HG02840 (cell line): ENCODE measurements around the gene RTEL1.

ENCODE experiments used
- ATAC-seq: cut with Tn5 transposase; IDR thresholded peaks from one replicate; pipeline ENCODE4 v1.9.1; 2021; ENCODE audit warnings: mild to moderate bottlenecking, moderate library complexity, moderate number of reproducible peaks; ENCODE audit not compliant: unreplicated experiment, low FRiP score

RTEL1 gene

GRCh38 chr20:63686094-63686491 is 28.0 kb downstream of the RTEL1 start:
- no peak for ATAC-seq

DNA sequence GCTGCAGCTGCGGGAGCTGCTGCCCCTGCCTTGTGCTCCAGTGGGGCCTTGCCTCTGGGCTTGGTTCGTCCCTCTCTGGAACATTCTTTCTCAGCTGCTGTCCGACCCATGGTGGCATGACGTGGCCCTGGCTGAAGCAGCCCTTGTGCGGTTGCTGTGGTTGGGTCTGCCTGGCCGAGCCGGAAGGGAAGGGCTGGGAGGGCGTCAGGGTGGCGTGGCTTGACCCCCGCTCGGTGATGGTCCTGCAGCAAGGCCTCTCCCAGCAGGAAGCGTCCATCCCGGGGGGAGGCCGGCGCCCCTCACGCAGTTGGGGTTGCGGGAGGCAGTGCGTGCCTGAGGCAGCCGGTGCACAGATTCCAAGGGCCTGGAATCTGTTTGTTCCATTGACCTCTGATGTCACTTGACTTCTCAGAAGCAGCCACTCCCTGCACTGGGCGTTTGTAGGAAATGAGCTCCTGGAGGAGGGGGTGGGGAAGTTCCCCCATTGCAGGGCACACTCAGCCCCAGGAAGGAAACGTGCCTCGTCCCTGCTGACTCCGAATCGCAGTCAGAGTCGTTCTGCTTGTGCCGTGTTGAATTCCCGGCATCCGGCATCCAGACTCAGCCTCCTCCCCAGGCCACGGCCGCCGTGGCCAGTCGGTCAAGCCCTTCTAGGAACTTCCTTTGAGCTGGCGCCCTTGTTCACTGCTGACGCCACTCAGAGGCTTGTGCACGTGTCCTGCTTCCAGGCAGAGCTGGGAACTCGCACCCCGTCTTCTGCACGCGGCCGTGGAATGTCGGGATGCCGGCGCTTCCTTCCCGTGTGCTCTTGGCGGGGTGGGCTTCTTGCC is 28.6 kb downstream of the RTEL1 start:
- no peak for ATAC-seq

GRCh38 chr20:63687419-63688178 is 29.5 kb downstream of the RTEL1 start:
- ATAC-seq: no peak

- no peak for ATAC-seq
These were observed 30.3 kb downstream of the RTEL1 start for GRCh38 chr20:63688228-63689045.

GRCh38 chr20:63689046-63690002 is 31.2 kb downstream of the RTEL1 start:
- no peak for ATAC-seq

- no peak for ATAC-seq
These were observed 32.1 kb downstream of the RTEL1 start for GRCh38 chr20:63690003-63690897.

DNA sequence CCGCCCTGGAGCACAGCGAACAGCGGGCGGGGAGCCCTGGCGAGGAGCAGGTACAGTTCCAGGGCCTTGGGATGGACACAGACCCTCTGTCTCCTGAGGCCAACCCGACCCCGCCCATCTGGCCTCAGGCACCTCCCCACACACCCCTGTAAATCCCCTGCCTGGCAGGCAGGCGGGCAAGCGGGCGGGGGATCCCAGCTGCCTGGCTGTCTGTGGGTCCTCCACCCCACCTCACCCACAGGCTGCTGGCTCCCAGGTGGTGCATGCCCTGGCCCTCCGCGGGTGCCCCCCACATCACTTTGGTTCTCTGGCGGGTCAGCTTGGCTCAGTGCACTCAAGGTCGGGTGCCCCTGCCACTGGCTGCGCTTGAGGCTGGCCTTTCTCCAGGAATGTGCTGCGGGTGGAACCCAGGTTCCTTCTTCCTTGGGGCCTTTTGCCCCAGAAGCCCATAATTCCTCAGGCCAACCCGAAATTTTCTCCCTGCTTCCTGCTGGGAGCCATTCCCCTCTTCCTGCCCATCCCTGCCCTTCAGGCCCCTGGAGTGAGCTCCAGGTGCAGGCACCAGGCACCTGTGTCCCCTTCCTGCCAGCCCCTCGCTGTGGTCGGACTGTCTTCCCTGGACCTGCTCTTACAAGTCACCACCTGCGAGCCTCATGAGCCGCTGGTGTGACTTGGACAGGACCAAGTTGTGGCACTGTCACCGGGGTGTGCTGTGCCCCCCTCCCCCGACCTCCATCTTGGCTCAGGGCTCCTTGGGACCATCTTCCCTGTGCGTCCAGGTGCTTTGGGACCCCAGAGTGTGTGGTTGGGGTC is 33.0 kb downstream of the RTEL1 start:
- ATAC-seq: no peak

GRCh38 chr20:63691711-63692435 is 33.8 kb downstream of the RTEL1 start:
- ATAC-seq: no peak

GRCh38 chr20:63692436-63693082 is 34.4 kb downstream of the RTEL1 start:
- no peak for ATAC-seq

DNA sequence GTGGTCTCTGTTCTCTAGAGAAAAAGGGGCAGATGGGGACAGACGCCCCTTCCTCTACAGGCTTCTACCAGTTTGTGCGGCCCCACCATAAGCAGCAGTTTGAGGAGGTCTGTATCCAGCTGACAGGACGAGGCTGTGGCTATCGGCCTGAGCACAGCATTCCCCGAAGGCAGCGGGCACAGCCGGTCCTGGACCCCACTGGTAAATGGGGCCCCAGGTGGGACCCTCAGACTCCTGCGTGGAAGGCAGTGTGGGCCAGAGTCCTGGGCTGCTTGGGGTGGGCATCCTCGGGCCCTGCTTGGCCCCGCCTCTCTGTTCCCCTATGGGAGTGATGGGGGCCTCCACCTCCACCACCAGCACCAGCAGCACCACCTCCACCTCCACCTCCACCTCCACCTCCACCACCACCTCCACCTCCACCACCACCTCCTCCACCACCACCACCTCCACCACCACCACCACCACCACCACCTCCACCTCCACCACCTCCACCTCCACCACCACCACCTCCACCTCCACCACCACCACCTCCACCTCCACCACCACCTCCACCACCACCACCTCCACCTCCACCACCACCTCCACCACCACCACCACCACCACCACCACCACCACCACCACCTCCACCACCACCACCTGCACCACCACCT is 35.1 kb downstream of the RTEL1 start:
- no peak for ATAC-seq

DNA sequence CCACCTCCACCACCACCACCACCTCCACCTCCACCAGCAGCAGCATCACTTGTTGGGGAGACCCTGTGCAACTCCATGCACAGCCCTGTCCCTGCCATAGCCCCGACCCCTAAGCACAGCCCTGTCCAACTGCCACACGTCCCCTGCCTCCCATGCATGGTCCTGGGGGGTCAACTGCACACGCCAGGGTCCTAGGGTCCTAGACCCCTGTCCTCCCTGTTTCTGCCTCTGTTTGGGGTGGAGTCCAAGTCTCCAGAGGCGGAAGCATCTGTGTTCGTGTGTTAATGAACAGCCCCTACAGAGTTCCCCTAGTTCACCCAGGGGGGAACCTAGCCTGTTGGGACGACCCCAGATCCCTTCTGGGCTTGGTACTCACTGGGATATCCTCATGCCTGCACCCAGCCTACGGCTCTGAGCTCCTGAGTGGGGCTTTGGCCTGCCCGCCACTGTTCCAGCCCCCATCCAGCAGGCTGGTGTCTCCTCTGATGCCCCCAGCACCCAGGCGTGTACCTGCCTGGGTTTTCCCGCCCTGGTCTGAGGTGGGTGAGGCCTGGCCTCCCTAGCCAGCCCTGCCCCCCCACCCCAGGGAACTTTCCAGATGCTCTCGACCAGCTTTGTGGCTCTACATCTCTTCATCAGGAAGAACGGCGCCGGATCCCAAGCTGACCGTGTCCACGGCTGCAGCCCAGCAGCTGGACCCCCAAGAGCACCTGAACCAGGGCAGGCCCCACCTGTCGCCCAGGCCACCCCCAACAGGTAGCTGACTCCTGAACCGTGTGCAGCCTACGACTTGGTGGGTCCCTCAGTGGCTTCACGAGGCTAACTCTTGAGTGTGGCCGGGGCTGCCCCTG is 35.8 kb downstream of the RTEL1 start:
- ATAC-seq: no peak

DNA sequence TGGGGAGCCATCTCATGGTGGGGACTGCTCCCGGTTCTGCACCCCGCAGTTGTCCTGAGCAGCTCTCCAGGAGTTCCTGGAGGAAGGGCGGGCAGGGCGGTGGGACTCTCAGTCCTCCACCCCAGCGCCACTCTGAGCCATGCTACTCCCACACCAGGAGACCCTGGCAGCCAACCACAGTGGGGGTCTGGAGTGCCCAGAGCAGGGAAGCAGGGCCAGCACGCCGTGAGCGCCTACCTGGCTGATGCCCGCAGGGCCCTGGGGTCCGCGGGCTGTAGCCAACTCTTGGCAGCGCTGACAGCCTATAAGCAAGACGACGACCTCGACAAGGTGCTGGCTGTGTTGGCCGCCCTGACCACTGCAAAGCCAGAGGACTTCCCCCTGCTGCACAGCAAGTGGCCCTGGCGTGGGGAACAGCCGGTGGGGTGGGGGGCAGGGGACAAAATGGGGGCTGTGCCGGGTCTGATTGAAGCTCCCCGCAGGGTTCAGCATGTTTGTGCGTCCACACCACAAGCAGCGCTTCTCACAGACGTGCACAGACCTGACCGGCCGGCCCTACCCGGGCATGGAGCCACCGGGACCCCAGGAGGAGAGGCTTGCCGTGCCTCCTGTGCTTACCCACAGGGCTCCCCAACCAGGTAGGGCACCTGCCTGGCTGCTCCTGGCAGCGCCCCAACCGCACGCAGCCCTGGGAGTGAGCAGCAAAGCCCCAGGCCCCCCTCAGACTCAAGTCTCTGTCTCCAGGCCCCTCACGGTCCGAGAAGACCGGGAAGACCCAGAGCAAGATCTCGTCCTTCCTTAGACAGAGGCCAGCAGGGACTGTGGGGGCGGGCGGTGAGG is 36.7 kb downstream of the RTEL1 start:
- ATAC-seq: no peak

GRCh38 chr20:63695424-63696305 is 37.6 kb downstream of the RTEL1 start:
- ATAC-seq: no peak

DNA sequence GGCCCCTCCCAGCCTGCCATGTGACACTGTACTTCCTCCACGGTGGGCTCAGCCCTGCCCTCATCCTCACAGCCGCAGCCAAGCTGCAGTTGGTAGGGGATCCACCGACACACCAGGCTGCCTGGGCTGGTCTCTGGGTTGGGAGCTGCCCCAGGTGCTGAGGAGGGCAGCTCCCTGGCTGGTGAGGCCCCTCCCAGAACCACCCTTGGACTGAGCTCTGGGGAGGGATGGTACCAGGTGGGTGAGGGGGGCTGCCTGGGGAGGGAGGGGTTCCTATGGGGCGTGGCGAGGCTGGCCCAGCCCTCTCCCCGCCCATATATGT is 38.2 kb downstream of the RTEL1 start:
- no peak for ATAC-seq
